H1 (cell line): Measurements from ENCODE around the gene RARRES1.

Experiments used
- EP300 ChIP-seq, 2 experiments: IDR thresholded peaks; 1 replicate in 1 of 2; 2 replicates in 1 of 2; pipeline ENCODE4 v1.6.1; 2011 to 2012; ENCODE audit warnings: low read depth in 2 of 2, low read length in 2 of 2, mild to moderate bottlenecking in 2 of 2, borderline replicate concordance in 1 of 2, inconsistent platforms in 1 of 2, moderate library complexity in 1 of 2
- HDAC6 ChIP-seq: IDR thresholded peaks from one replicate; pipeline ENCODE4 v1.7.1; 2012; ENCODE audit warnings: low read depth, mild to moderate bottlenecking, inconsistent platforms, low read length, moderate library complexity
- JUN ChIP-seq: IDR thresholded peaks from 2 replicates; pipeline ENCODE4 v1.6.1; 2011; ENCODE audit warnings: low read depth, mild to moderate bottlenecking, improper control_type of control experiment, low read length
- PHF8 ChIP-seq: fragments of 200-600 bp; sonication (generic); conservative IDR thresholded peaks from 2 replicates; pipeline ENCODE4 v1.7.1; 2012; ENCODE audit warnings: low read depth, mild to moderate bottlenecking, inconsistent platforms, low read length, moderate library complexity
- POLR2A ChIP-seq, 2 experiments: IDR thresholded peaks; 1 replicate in 1 of 2; 2 replicates in 1 of 2; pipeline ENCODE4 v1.6.1; 2011; ENCODE audit warnings: low read depth in 2 of 2, low read length in 2 of 2, mild to moderate bottlenecking in 2 of 2; ENCODE audit errors: control extremely low read depth in 1 of 2
- RAD21 ChIP-seq, 2 experiments: IDR thresholded peaks in 1 of 2; conservative IDR thresholded peaks in 1 of 2; 2 replicates each; pipeline ENCODE4 v1.6.1; 2011; ENCODE audit warnings: low read depth in 2 of 2, low read length in 2 of 2, improper control_type of control experiment in 1 of 2, inconsistent platforms in 1 of 2, mild to moderate bottlenecking in 1 of 2, moderate library complexity in 1 of 2
- RBBP5 ChIP-seq: IDR thresholded peaks from 2 replicates; pipeline ENCODE4 v1.7.1; 2012; ENCODE audit warnings: low read depth, mild to moderate bottlenecking, inconsistent platforms, low read length, moderate library complexity, borderline replicate concordance
- SP4 ChIP-seq: IDR thresholded peaks from 2 replicates; pipeline ENCODE4 v1.6.1; 2012; ENCODE audit warnings: low read length, inconsistent platforms
- TAF1 ChIP-seq: IDR thresholded peaks from 2 replicates; pipeline ENCODE4 v1.6.1; 2011; ENCODE audit warnings: mild to moderate bottlenecking, low read depth, low read length
- TF ChIP-seq, protein P1 (sequence below), 3 experiments: IDR thresholded peaks; 1 replicate in 2 of 3; 2 replicates in 1 of 3; pipeline versions ENCODE4 v1.5.1 to v1.6.1; 2011; ENCODE audit warnings: low read length in 3 of 3, mild to moderate bottlenecking in 3 of 3, inconsistent platforms in 2 of 3, low read depth in 1 of 3, moderate library complexity in 1 of 3; ENCODE audit not compliant: insufficient read depth in 1 of 3; ENCODE audit errors: control extremely low read depth in 1 of 3

DNA sequence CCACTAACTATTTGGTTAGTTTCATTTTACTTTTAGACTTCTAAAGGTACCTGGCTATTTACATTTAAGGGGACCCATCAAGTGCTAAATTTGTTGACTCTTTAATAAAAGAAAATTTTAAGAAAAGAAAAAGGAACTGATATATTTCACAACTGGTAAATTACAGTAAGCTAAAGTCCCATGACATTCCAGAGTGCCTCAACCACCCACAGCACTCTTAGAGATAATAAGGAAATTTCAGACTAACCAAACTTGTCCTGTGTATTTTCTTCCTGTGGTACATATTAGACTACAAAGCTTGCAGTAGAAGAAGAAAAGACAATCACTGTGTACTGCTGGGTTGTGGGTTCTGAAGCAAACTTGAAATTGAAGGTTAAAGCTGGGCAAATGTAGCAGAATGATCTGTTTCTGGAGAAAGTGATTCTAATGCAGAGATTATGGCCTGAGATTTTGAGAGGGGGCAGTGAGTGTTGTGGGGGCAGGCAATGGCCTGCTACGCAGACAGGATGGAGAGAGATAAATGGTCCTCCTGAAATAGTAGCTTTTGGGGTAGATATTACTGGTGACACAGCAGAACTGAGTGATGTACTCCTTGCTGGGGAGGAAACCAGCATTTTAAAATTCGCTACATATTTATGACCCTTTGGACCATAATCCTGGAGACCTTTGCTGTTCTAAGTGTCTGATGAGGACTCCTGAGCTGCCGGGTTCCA lies 45.1 kb upstream of the RARRES1 start:
- no peak for TF ChIP-seq RAD21 (IDR thresholded peaks at IDR 0.05 in 1 of 2, conservative IDR thresholded peaks at IDR 0.05 in 1 of 2; ENCODE audit: low read depth in 2 of 2, low read length in 2 of 2)
- TF ChIP-seq TAF1, result no peak
- TF ChIP-seq EP300 (IDR thresholded peaks at IDR 0.05; ENCODE audit: borderline replicate concordance in 1 of 2, low read depth in 2 of 2, low read length in 2 of 2), result no peak
- TF ChIP-seq, protein P1, sequence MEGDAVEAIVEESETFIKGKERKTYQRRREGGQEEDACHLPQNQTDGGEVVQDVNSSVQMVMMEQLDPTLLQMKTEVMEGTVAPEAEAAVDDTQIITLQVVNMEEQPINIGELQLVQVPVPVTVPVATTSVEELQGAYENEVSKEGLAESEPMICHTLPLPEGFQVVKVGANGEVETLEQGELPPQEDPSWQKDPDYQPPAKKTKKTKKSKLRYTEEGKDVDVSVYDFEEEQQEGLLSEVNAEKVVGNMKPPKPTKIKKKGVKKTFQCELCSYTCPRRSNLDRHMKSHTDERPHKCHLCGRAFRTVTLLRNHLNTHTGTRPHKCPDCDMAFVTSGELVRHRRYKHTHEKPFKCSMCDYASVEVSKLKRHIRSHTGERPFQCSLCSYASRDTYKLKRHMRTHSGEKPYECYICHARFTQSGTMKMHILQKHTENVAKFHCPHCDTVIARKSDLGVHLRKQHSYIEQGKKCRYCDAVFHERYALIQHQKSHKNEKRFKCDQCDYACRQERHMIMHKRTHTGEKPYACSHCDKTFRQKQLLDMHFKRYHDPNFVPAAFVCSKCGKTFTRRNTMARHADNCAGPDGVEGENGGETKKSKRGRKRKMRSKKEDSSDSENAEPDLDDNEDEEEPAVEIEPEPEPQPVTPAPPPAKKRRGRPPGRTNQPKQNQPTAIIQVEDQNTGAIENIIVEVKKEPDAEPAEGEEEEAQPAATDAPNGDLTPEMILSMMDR (IDR thresholded peaks at IDR 0.05; ENCODE audit: control extremely low read depth in 1 of 3, insufficient read depth in 1 of 3, low read depth in 1 of 3, low read length in 3 of 3), result no peak
- no peak for TF ChIP-seq PHF8
- no peak for TF ChIP-seq JUN
- TF ChIP-seq SP4, result no peak
- TF ChIP-seq POLR2A (IDR thresholded peaks at IDR 0.05; ENCODE audit: control extremely low read depth in 1 of 2, low read depth in 2 of 2, low read length in 2 of 2), result no peak
- no peak for TF ChIP-seq HDAC6
- TF ChIP-seq RBBP5, result no peak
